HS-5 (cell line): Measurements from ENCODE around the gene TFB2M.

ENCODE experiments used
- DNase-seq: peaks from one replicate; pipeline ENCODE4 v3.0.0-alpha.2; 2012; ENCODE audit warnings: low read depth

Gene TFB2M

DNA sequence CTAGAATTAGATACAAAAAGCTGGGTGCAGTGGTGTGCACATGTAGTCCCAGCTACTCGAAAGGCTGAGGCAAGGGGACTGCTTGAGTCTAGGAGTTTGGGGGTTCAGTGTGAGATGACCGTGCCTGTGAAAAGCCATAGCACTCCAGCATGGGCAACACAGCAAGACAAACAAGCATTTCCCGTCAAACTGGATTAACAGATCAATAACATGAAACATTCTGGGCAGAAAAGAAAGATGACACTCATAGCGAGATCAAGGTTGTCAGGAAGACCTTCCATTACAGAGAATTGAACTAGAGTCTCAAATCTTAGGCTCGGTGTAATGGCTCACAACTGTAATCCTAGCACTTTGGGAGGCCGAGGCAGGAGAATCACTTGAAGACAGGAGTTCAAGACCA, 14.0 kb downstream of the TFB2M start:
- DNase-seq: no peak

DNA sequence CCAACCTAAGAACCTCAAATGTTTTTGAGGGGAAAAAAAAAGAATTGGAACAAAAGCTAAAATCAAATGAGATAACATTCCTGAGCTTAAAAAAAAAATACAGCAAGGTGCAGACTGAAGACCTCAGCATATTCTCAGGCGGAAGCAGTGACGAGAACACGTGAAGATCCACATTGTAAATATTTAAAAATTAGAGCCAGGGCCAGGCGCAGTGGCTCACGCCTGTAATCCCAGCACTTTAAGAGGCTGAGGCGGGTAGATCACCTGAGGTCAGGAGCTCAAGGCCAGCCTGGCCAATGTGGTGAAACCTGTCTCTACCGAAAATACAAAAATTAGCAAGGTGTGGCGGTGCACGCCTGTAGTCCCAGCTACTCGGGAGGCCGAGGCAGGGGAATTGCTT, 15.7 kb downstream of the TFB2M start:
- no peak for DNase-seq

DNA sequence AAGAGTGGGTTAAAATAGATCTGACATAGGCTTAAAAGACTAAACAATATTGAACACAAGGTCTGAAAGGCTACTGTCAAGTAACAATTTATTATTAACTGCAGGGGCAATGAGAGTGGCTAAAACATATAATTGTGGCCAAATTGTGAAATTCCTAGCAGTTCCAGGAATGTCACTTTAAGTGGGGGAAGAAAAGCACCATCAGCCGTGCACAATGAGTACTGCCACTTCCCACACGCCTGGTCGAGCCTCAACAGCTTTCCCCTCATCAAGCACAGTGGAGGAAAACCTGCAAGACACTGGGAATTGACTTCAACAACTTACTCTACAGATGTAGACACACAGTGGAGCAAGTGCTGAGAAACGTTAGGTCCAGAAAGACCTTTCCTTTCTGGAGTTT, 16.4 kb downstream of the TFB2M start:
- DNase-seq: no peak

DNA sequence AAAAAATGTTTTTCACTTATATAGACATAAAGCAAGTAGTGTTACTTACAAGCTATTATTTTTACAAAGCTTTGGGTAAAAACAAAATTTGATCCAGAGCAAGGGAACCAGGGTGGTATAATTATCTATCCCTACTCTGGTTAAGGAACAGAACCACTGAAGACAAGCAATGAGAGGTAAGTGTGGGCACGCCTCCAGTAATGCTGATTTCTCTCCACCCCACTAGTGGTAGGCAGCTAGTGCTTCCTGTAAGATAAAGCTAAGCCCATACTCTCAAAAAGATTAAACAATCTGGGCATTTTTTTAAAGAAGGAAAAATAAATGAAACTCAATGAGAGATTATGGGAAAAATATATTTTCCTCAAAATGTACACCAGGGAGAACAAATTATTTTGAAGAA, 22.1 kb downstream of the TFB2M start:
- DNase-seq: no peak

DNA sequence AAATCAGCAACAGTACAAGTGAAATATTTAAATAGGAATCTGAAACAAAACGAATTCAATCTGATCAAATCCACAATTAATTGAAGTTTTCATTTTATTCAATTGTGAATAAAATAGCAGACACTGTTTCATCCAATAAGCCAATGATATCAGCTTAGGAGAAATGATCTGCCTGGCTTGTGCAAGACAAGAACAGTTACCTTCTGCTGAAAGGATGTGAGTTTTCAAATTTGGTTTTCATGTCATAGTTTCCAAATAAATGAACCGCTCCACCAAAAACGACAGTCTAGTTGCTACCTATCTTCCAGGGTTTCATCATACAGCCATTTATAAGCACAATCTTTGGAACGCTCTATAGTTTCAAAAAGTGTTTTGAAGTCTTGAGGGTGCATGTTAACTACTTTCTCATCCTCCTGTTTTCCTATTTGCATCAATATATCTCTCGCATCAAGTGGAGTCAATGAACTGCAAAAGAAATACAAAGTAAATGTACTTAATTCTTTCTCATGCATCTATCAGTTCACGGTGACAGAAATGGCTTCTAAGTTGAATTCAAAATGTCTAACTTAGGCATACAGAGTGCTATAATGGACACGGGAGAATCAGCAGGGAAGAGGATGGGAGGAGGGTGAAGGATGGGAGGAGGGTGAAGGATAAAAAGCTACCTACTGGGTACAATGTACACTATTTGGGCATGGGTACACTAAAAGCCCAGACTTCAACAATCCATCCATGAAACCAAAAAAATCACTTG, 25.1 kb downstream of the TFB2M start:
- DNase-seq: no peak

DNA sequence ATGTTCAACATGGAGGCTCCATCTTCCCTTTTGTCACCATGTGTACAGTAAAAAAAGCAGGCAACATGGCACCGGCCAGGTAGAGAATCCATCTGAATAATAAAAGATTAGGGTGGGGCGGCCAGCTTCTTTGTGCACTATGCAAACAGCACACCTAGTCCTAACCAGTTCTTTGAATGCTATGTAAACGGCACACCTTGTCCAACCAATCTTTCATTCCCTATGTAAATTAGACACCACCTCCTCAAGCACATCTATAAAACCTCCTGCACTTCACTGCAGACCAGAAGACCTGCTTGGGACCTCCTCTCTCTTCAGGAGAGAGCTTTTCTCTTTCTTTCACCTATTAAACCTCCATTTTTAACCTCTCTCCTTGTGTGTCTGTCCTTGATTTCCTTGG, 28.2 kb downstream of the TFB2M start:
- DNase-seq: no peak

DNA sequence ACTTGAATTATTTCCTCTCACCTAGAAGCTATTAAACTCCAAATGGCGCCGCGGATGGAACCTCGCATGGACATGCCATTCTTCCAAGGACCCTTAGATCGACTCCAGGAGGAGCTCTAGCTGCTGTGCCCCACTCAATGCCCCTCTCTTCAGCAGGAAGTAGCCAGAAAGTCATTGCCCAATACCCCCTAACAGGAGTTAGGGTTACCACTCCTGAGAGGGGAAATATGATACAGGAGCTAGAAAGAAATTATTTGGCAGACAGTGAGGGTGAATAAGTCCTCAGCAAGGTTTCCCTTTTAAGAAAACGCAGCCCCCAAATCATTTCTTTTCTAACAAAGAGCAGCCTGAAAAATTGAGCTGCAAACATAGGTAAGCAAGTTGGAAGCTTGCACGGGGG, 28.6 kb downstream of the TFB2M start:
- no peak for DNase-seq

DNA sequence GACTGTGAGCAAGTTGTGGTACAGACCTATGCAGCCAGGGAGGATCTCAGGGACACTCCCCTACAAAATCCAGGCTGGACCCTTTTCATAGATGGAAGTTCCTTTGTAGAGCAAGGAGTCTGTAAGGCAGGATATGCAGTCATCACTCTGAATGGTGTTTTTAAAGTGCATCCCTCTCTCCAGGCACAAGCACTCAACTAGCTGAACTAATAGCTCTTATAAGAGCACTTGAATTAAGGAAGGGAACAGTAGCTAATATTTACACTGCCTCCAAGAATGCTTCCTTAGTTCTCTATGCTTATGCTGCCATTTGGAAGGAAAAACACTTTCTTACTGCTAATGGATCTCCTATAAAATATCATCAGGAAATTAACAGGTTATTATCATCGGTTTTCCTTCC, 31.9 kb downstream of the TFB2M start:
- no peak for DNase-seq

DNA sequence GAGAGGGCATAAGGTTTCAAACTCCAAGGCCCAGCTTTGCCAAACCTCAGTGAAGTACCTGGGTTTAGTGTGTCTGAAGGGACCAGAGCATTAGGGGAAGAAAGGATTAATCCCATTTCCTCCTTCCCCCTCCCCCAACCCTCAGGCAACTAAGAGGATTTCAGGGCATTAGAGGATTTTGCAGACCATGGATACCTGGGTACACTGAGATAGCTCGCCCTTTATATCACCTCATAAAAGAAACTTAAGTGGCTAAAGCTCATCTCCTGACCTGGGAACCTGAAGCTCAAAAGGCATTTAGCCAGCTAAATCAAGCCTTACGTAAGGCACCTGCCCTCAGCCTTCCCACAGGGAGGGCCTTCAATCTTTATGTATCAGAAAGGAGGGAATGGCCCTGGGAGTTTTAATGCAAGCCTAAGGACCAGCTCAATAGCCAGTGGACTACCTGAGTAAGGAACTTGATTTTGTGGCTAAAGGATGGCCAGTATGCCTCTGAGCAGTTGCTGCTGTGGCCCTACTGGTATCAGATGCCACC, 32.6 kb downstream of the TFB2M start:
- DNase-seq: no peak

DNA sequence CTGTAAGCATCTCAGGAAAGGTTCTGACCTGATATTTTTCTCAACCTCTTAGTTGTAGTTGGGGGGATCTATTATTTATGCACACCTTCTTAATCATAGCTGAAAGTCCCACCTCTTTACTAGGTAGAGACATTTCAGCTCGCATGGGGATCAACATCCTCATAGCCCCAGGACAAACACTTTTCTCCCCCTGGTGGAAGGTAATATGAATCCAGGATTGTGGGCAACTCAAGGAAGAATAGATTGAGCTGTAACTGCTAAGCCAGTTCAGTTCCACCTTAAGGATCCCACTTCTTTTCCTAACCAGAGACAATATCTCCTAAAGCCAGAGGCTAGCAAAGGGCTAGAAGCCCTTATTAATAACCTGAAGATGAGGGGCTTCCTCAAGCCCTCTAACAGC, 33.5 kb downstream of the TFB2M start:
- no peak for DNase-seq

DNA sequence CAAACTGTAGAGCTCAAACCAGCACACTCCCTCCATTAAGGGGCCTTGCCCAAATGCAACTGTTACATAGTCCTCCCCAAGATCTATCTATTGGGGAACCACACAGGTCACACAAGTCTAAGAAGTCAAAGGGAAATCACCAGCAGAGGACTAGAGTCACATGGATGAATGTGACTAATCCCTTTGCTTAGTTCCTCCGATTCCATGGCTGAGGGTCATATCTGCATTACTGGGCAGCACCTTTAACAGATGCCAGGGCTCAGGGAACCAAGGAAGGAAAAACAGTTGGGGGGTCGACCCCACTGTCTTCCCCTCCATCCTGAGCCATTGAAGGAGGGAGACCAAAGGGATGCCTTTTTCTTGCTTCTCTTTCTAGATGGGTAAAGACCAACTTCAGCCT, 35.6 kb downstream of the TFB2M start:
- DNase-seq: no peak

DNA sequence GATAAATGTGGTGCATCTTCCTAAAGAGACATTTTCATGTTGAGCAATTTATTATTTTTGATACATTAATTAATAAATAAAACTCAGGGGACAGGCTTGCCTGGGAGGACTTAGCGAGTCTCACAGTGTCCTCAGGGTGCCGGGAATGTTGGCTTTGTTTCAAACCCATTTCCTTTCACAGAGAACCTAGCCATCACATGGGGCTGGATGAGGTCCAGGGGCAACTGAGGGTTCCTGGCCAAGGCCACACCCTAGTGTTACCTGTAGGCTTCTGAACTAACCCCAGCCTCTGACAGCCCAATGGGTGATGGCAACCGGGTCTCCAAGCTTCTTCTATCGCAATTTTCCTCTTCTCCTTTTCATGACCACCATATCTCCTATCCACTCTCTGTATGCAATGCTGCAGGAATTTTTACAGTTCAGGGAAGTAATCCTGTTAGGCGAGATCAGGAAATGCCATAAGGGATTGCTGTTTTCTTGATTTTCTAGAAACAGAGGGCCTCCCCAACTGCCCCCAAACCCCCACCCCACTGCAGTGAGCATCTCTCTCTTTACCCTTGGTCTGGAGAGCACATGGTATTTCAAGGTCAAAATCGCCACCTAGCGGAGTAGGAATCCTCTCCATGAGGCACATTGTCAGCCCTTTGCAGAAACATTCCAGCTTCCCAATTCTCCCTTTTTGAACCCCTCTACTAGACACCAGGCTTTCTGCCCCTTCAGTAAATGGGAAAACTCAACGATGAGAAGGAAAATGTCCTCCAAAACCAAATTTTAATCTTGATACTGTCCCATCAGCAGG, 36.9 kb downstream of the TFB2M start:
- no peak for DNase-seq

DNA sequence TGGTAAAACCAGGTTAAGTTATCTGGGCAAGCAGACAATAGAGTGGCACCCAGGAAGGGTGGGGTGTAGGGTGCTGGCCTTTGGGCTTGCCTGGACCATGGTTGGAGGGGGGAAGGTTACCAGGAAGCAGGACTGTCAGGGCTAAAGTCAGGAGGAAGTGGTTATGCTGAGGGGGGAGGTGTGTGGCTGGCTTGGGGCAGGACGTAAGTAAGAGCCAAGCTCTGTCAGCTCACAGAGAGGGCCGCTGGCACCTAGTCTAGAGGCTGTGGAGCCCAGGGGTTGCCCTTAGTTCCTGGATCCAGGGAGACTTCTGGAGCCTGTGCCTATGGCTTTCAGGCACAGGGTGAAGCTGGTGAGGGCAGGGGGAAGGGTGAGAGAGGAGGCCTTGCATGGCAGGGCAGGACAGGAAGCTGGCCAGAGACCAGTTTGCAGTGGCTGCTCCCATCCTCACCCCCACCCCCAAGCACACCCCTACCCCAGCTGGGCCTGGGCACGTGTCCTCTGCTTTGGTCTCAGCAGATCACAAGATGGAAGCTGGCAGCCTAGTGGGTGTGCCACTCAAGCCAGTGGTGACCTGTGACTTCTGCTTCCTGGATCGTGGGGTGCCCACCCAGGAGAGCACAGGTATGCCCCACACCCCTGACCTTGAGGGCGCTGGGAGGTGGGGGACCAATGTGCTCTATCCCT, 38.5 kb downstream of the TFB2M start:
- no peak for DNase-seq

DNA sequence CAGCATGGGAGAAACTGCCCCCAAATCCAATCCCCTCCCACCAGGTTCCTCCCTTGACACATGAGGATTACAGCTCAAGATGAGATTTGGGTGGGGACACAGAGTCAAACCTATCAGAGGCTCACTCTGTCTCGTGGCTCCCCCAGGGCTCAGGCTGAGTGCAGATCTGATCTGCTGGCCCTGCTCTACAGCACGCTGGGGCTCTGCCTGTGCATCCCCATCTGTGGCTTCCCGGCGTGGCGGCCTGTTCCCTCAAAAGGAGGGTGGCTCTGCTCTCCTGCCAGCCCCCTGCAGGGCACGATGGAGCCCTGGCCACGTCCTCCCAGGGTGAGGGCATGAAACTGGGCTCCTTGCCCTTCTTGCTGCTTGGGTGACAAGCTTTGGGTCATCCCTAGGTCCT, 39.1 kb downstream of the TFB2M start:
- no peak for DNase-seq

DNA sequence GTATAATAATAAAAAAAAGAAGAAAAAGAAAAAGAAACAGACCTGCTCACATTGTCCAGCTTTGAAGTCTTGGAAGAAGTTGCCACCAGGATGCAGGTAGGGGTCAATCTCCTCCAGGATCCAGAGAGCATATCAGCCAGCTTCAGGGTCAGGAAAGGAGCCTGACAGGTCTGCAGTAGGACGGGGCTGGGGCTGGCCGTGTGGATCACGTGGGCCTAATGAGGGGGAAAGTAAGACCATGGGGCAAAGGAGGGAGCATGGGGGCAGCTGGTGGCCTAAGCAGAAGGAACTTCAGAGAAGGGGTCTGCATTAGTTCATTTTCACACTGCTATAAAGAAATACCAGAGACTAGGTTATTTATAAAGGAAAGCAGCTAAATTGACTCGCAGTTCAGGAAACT, 39.7 kb downstream of the TFB2M start:
- no peak for DNase-seq

DNA sequence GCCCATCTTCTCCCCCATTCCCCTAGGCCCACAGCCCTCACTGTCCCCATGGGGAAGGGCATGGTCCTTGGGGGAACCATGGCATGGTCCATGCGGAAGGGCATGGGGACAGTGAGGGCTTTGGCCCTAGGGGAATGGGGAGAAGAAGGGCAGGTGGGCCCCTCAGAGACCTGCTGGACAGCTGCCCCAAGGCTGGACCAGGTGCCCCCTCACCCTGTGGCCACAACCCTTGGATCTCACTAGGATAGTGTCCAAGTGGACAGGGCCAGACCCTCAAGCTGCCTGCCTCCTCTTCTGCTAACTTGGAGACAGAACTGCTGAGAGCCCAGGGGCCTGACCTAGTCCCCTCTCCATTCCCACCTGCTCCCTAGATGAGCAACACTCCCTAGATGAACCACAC, 46.5 kb downstream of the TFB2M start:
- DNase-seq: no peak

DNA sequence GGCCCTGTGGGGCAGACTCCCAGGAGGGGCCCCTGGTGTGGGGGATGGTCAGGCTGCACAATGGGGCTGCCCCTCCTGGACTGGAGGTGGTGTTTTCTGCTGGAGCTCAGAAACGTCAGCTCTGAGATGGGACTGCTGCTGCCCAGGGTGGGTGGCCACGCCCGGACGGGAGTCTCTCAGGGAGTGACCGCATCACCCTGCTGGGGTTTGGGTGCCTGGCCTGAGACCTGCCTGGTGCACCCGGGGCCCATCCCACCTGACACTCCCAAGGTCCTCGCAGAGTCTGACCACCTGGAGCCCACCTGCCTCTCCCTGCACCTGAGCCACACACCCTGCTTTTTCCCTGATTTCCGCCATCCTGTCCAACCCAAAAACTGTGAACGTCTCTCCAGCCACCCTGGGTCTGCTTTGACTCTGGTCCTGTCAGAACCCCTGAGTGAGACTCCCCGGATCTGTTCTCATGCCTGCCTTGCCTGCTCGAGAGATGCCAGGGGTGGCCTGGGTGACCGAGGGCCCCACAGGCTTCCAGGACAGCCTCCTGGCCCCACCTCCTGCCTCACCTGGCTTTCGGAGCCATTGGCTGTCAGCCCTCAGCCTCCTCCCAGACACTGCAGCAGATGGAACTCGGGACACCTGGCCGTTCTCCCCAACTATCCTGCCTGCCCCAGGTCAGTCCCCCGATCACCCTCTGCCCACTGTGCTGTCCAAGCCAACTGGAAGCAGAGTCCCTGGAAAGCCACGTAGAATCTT, 47.4 kb downstream of the TFB2M start:
- no peak for DNase-seq

DNA sequence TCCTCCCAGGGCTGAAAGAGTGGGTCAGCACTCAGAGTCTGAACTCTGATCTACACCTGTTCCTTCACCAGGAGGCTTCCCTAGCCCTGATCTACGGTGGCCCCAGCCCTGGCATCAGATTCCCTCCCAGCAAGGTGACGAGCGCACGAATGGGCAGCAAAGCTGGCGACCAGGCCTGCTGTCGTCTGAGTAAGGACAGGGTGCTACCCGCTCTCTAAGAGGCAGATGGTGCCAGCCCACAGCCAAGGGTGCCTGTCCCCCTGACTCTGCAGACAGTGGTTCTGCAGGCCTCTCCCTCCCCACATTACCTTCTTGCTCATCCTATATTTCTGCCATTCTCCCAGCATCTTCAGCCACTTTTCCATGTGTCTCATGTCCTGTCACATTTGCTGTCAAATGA, 48.7 kb downstream of the TFB2M start:
- no peak for DNase-seq

DNA sequence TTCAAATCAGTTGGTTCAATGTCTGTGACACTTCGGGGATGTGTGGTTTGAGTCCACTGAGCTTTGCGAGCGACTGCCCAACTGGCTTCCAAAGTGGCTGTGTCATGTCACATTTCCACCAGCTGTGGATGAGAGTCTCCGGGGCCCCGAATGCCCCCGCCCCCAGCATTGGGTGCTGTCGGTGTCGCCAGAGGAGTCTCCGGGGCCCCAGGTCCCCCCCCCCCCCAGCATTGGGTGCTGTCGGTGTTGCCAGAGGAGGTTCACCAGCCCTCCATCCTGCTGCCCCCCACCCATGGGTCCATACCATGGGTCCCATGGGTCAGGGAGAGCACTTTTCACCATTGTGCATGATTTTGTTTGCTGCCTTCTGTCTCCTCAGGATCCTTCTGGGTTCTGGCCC, 49.9 kb downstream of the TFB2M start:
- no peak for DNase-seq

DNA sequence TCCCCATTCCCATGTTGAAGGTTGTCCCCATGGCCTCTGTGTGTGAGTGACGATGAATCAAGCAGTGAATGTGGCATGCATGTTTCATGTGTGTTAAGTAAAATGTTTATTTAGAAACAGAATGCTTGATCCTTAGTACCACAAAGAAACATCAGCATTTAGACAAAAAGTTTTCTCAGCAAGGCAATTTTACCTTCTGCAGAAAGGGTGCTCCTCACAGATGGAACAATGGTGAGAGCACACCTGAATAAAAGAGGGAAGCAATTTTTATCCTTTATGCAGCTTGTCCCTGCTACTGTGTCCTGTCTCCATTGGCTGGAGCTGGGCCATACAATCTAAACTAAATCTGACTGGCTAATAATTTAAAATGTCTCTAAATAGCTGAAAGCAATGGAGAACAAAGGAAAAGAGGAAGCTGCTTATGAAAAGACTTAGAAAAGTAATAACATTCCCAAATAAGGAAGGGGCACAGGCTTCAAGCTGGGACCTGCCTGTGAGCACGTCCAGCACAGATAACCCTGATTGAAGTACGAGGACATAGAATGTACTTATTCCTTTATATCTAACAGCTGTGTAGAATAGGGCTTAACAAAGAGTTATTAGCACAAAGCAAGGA, 50.6 kb downstream of the TFB2M start:
- DNase-seq: no peak

DNA sequence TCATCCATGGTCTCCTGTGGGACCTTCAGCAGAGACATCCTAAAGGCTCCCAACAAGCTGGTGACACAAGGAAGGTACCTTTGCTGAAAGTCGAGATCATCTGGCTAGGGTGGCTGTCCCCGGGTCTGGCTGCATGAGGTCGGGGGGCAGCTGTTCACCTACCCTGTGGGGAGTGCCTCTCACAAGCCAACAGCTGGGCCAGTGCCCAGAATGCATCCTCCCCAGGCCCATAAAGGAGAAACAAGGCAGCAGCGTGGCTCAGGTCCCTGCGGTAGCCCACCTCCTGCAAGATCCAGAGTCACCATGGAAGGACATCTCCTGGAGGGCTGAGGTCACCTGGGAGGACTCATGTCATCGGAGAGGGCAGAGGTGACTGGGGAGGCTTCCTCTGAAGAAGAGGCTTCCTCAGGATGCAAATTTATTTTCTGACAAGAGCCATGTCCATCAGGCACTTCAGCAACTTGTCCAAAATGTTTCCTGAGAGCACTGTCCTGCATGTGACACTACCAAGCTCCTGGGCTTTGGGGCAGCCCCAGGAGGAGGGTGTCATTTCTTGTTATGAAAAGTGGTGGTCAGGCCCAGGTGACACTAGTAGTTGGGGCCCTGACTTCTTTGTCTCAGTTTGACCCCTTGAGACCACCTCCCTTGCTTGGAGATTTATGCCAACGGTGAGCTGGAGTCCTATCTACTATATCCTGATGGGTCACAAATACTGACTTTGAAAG, 52.3 kb downstream of the TFB2M start:
- no peak for DNase-seq
